Smooth muscle cell of the umbilical artery (primary cell): ENCODE data around the gene SKAP1. TPM values are rescaled to one million over a fixed set of nuclear protein-coding genes. Genes with fewer than 3 reads are reported as not detected.

Experiments
- total RNA-seq: library from RNA; depleted of rRNA; stranded (reverse); fragments of >200 nt; gene quantifications from 2 replicates; pipeline ENCODE4 v1.2.3, GENCODE V29; 2014

The SKAP1 gene
- total RNA-seq, result 0.28 TPM in 1 of 2 replicates, not detected in the other

GRCh38 chr17:48429638-48430586, at the start of gene SKAP1:
SKAP1 (minus strand) TSS chr17:48430214.

GRCh38 chr17:48107137-48108055, 322.6 kb downstream of the SKAP1 start, which contains the start of gene SNX11:
SNX11 (plus strand) TSS chr17:48107766; CDS start chr17:48112044, 4,278 bp downstream.

DNA sequence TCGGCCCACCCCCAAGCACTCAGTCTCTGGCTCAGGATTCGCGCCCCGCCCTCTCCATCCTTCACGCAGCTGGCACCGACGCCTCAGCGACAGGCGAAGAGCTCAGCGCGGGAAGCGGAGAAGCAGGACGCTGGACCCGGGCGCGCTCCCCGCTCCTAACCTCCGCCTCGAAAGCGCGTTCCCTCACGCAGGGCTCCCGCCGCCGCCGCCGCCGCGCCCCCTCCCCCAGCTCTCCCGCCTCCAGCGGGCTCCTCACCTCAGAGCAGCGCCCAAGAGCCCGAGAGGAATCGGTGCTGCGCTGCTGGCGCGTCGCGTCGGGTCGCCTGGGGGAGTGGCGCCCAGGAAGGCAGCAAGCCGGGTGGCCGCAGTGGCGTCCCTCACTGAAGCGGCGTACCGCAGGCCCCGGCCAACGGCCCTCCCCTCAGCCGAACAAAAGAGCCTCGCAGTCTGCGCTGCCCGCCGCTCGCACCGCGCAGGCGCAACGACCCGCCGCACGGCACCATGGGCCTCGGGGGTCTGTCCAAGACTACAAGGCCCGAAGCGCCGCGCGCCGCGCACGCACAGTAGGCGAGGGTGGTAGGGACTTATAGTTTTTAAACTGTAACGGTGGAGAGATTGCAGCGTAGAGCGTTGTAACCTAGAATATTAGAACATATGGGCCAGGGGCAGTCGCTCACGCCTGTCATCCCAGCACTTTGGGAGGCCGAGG, 328.8 kb downstream of the SKAP1 start, which contains the start of gene CBX1:
Gene CBX1, minus strand, starts transcription at position 467 of the 709 bp plus-strand sequence. CDS start 24,474 bp downstream, outside the sequence.

Other genes with a start within 250 kb of the SKAP1 start
- gene HOXB1, start 100.8 kb upstream of the SKAP1 start, total RNA-seq, result not detected in 2 replicates
- gene HOXB2, start 114.9 kb upstream of the SKAP1 start, total RNA-seq, result 4.5 and 7.0 TPM in 2 replicates
- 1.2 and 1.8 TPM in 2 replicates for gene HOXB4, start 148.1 kb upstream of the SKAP1 start, total RNA-seq
- 5.6 and 8.4 TPM in 2 replicates for gene HOXB3, start 160.0 kb upstream of the SKAP1 start, total RNA-seq
- gene HOXB5, start 163.6 kb upstream of the SKAP1 start, total RNA-seq, result 0.09 TPM in 1 of 2 replicates, not detected in the other
- gene HOXB6, start 174.8 kb upstream of the SKAP1 start, total RNA-seq, result 4.8 and 5.3 TPM in 2 replicates
- 3.3 and 3.4 TPM in 2 replicates for gene HOXB7, start 180.8 kb upstream of the SKAP1 start, total RNA-seq
- gene HOXB8, start 185.1 kb upstream of the SKAP1 start, total RNA-seq, result under 0.01 and 0.97 TPM in 2 replicates
- gene HOXB9, start 196.1 kb upstream of the SKAP1 start, total RNA-seq, result 0.30 and 0.92 TPM in 2 replicates